CD14-positive monocyte (primary cell): Measurements from ENCODE around the gene NIPAL4. TPM values are rescaled to one million over a fixed set of nuclear protein-coding genes. Genes with fewer than 3 reads are reported as not detected.

Experiments used
- DNase-seq, 3 donors: peaks; one replicate each; pipeline ENCODE4 v3.0.0-alpha.2; 2011 to 2022
- H2AFZ ChIP-seq: 2 replicates; pipeline ENCODE4 v1.6.0; 2012; ENCODE audit warnings: mild to moderate bottlenecking, low read depth, low read length, inconsistent platforms; ENCODE audit not compliant: insufficient read depth, poor library complexity, severe bottlenecking
- H3K27ac ChIP-seq, 2 donors: 1 replicate in 1 of 2; 2 replicates in 1 of 2; pipeline ENCODE4 v1.5.1; 2012 to 2013; ENCODE audit warnings: low read length in 2 of 2, control low read depth in 1 of 2, inconsistent platforms in 1 of 2, low read depth in 1 of 2, mild to moderate bottlenecking in 1 of 2
- H3K27me3 ChIP-seq, 2 donors: one replicate each; pipeline versions ENCODE4 v1.6.0 to v1.6.1; 2011 to 2013; ENCODE audit warnings: low read length in 2 of 2; ENCODE audit not compliant: control insufficient read depth in 2 of 2, insufficient read depth in 2 of 2
- H3K36me3 ChIP-seq, 2 donors: replicated peaks in 1 of 2; 1 replicate in 1 of 2; 2 replicates in 1 of 2; pipeline versions ENCODE4 v1.5.1 to v1.6.1; 2012 to 2013; ENCODE audit warnings: low read length in 2 of 2, control low read depth in 1 of 2, inconsistent platforms in 1 of 2, mild to moderate bottlenecking in 1 of 2; ENCODE audit not compliant: insufficient read depth in 2 of 2, control insufficient read depth in 1 of 2
- H3K4me1 ChIP-seq, 2 donors: 1 replicate in 1 of 2; 2 replicates in 1 of 2; pipeline versions ENCODE4 v1.5.1 to v1.6.1; 2012 to 2013; ENCODE audit warnings: low read length in 2 of 2, control low read depth in 1 of 2, inconsistent platforms in 1 of 2, mild to moderate bottlenecking in 1 of 2, moderate library complexity in 1 of 2; ENCODE audit not compliant: insufficient read depth in 2 of 2, control insufficient read depth in 1 of 2
- H3K4me2 ChIP-seq: replicated peaks from 2 replicates; pipeline ENCODE3; 2012; ENCODE audit warnings: low read length, moderate library complexity, mild to moderate bottlenecking; ENCODE audit not compliant: poor library complexity, severe bottlenecking; ENCODE audit errors: extremely low read depth
- H3K4me3 ChIP-seq, 3 experiments: fragments of 200-600 bp in 1 of 3; sonication (generic) in 1 of 3; replicated peaks in 1 of 3; 1 replicate in 2 of 3; 2 replicates in 1 of 3; pipeline ENCODE4 v1.5.1; 2011 to 2013; ENCODE audit warnings: low read length in 3 of 3, mild to moderate bottlenecking in 3 of 3, control low read depth in 2 of 3, low read depth in 2 of 3, inconsistent platforms in 1 of 3, moderate library complexity in 1 of 3
- H3K79me2 ChIP-seq: 2 replicates; pipeline ENCODE4 v1.6.0; 2012; ENCODE audit warnings: mild to moderate bottlenecking, control low read depth, inconsistent platforms, low read length, moderate library complexity; ENCODE audit not compliant: insufficient read depth
- H3K9ac ChIP-seq: 2 replicates; pipeline ENCODE4 v1.6.0; 2017; ENCODE audit warnings: low read length, mild to moderate bottlenecking; ENCODE audit not compliant: insufficient read depth, poor library complexity, severe bottlenecking
- H3K9me3 ChIP-seq, 2 donors: replicated peaks in 1 of 2; 1 replicate in 1 of 2; 2 replicates in 1 of 2; pipeline versions ENCODE4 v1.5.1 to v1.6.1; 2012 to 2013; ENCODE audit warnings: low read length in 2 of 2, control low read depth in 1 of 2; ENCODE audit not compliant: control insufficient read depth in 1 of 2, insufficient read depth in 1 of 2
- H4K20me1 ChIP-seq: 2 replicates; pipeline ENCODE4 v1.6.0; 2012; ENCODE audit warnings: mild to moderate bottlenecking, low read length, control low read depth, moderate library complexity; ENCODE audit not compliant: insufficient read depth
- H3K27ac Mint-ChIP-seq, 7 donors: one replicate each; pipeline ENCODE4 v1.8.0; 2020; ENCODE audit warnings: mild to moderate bottlenecking in 7 of 7, mixed read lengths in 7 of 7, moderate library complexity in 6 of 7, inconsistent platforms in 2 of 7
- H3K27me3 Mint-ChIP-seq, 3 donors: one replicate each; pipeline ENCODE4 v1.8.0; 2021 to 2022; ENCODE audit warnings: low read depth in 3 of 3, mild to moderate bottlenecking in 3 of 3, mixed read lengths in 3 of 3, moderate library complexity in 3 of 3, inconsistent platforms in 1 of 3
- H3K36me3 Mint-ChIP-seq, 2 donors: one replicate each; pipeline ENCODE4 v1.8.0; 2020; ENCODE audit warnings: mixed read lengths in 2 of 2, inconsistent platforms in 1 of 2, mild to moderate bottlenecking in 1 of 2
- H3K4me1 Mint-ChIP-seq: one replicate; pipeline ENCODE4 v1.8.0; 2020; ENCODE audit warnings: mild to moderate bottlenecking, mixed read lengths
- H3K4me3 Mint-ChIP-seq, 2 donors: one replicate each; pipeline ENCODE4 v1.8.0; 2020; ENCODE audit warnings: mild to moderate bottlenecking in 2 of 2, mixed read lengths in 2 of 2, moderate library complexity in 1 of 2
- H3K9me3 Mint-ChIP-seq, 7 donors: one replicate each; pipeline ENCODE4 v1.8.0; 2020 to 2022; ENCODE audit warnings: mixed read lengths in 7 of 7, mild to moderate bottlenecking in 6 of 7, moderate library complexity in 6 of 7, inconsistent platforms in 2 of 7
- CTCF ChIP-seq: fragments of 200-600 bp; IDR thresholded peaks from one replicate; pipeline ENCODE4 v1.8.0; 2022; ENCODE audit warnings: antibody characterized with exemption, mild to moderate bottlenecking
- WGBS: methylation state at CpG from one replicate; pipeline ENCODE4 v1.1.5; 2013; ENCODE audit warnings: missing lambda C conversion rate; ENCODE audit not compliant: insufficient coverage; 5-methylcytosine and 5-hydroxymethylcytosine counted together
- intact Hi-C, 2 donors: fragments of 100-400 bp; cut with micrococcal nuclease; formaldehyde crosslinking; loops; one replicate each; pipeline versions ENCODE4 v1.15.0 to v1.15.1; 2023
- polyA plus RNA-seq, 3 donors: library from polyadenylated mRNA; depleted of rRNA in 1 of 3; unstranded in 2 of 3; stranded (reverse) in 1 of 3; fragments of 300-500 nt in 2 of 3; fragments of >200 nt in 1 of 3; fragmentation: Illumina TruSeq in 2 of 3; gene quantifications; 1 replicate in 2 of 3; 2 replicates in 1 of 3; pipeline ENCODE4 v1.2.3, GENCODE V29; 2012 to 2021

Gene NIPAL4
- polyA plus RNA-seq, 3 donors = 0.04 to 2.3 TPM; not detected in 1

- Histone ChIP-seq H3K79me2 (no peaks in the 10 kb centered on the region), H3K4me1 (no peaks in the 10 kb centered on the region), H3K4me3 (no peak overlapping the region), H3K9ac (no peak overlapping the region), H3K27me3 (no peaks in the 10 kb centered on the region), H3K9me3 (no peaks in the 10 kb centered on the region), H3K4me2 (no peak overlapping the region), H3K27ac (no peak overlapping the region), H4K20me1 (no peaks in the 10 kb centered on the region), H3K36me3 (no peaks in the 10 kb centered on the region), H2AFZ (no peak overlapping the region)
- Mint-ChIP-seq H3K27ac (peak overlapping the region in 1 of 7 donors; percentile 3), H3K27me3 (peaks cover 2 to 9% (median 7%) of the 10 kb centered on the region in 3 donors), H3K4me1 (peaks cover 3% of the 10 kb centered on the region), H3K9me3 (no peaks in the 10 kb centered on the region), H3K36me3 (no peaks in the 10 kb centered on the region), H3K4me3 (no peak overlapping the region)
- no peak for TF ChIP-seq CTCF
- no peak for DNase-seq
- WGBS = 80% methylated on average over 7 of the region's 9 CpGs
- intact Hi-C loops = loop anchor here in 1 of 2 donors (10.0 kb wide), 1 partner anchor 268 kb away; no protein-coding TSS in a partner anchor
Measured at GRCh38 chr5:157446412-157446935, 13.5 kb upstream of the NIPAL4 start.

- Histone ChIP-seq H4K20me1 (no peaks in the 10 kb centered on the region), H3K4me1 (no peaks in the 10 kb centered on the region), H3K4me2 (no peak overlapping the region), H3K79me2 (no peaks in the 10 kb centered on the region), H3K27me3 (no peaks in the 10 kb centered on the region), H3K27ac (no peak overlapping the region), H3K9ac (no peak overlapping the region), H3K4me3 (no peak overlapping the region), H3K36me3 (no peaks in the 10 kb centered on the region), H3K9me3 (no peaks in the 10 kb centered on the region), H2AFZ (no peak overlapping the region)
- 92% methylated on average over 12 of the region's 13 CpGs for WGBS
- Mint-ChIP-seq H3K36me3 (no peaks in the 10 kb centered on the region), H3K27ac (no peak overlapping the region), H3K27me3 (peaks cover 3 to 9% (median 7%) of the 10 kb centered on the region in 3 donors), H3K9me3 (no peaks in the 10 kb centered on the region), H3K4me3 (no peak overlapping the region), H3K4me1 (peaks cover 3% of the 10 kb centered on the region)
- no peak for TF ChIP-seq CTCF
- intact Hi-C loops = loop anchor here in 1 of 2 donors (10.0 kb wide), 1 partner anchor 268 kb away; no protein-coding TSS in a partner anchor
- no peak for DNase-seq
Measured at GRCh38 chr5:157447201-157447637, 12.8 kb upstream of the NIPAL4 start.
